HL-60 (cell line): ENCODE results near the gene DUS4L.

Experiments used
- DNase-seq, 2 experiments: peaks; one replicate each; pipeline ENCODE4 v3.0.0-alpha.2; 2010 to 2020; ENCODE audit warnings: low read depth in 1 of 2, low spot score in 1 of 2
- H3K27ac ChIP-seq: fragments of 250-450 bp; sonication (Bioruptor Pico); replicated peaks from 2 replicates; pipeline ENCODE4 v1.5.1; 2020; ENCODE audit warnings: mild to moderate bottlenecking, moderate library complexity
- H3K27me3 ChIP-seq: fragments of 250-450 bp; sonication (Bioruptor Pico); 2 replicates; pipeline ENCODE4 v1.5.1; 2021; ENCODE audit warnings: mild to moderate bottlenecking, moderate library complexity; ENCODE audit not compliant: insufficient read depth, poor library complexity, severe bottlenecking
- H3K4me3 ChIP-seq: replicated peaks from 2 replicates; pipeline ENCODE4 v1.5.1; 2011; ENCODE audit warnings: mild to moderate bottlenecking, control low read depth, low read length; ENCODE audit not compliant: insufficient read depth
- GABPA ChIP-seq: IDR thresholded peaks from 2 replicates; pipeline ENCODE4 v1.6.1; 2012; ENCODE audit warnings: low read depth
- POLR2AphosphoS5 ChIP-seq: IDR thresholded peaks from 2 replicates; pipeline ENCODE4 v1.6.1; 2012; ENCODE audit warnings: low read depth
- SPI1 ChIP-seq: IDR thresholded peaks from 2 replicates; pipeline ENCODE4 v1.6.1; 2012; ENCODE audit warnings: low read depth, mild to moderate bottlenecking, borderline replicate concordance
- TF ChIP-seq, protein P1 (sequence below): IDR thresholded peaks from 2 replicates; pipeline ENCODE4 v1.6.1; 2012; ENCODE audit warnings: low read depth; ENCODE audit not compliant: insufficient replicate concordance
- TF ChIP-seq, protein P2 (sequence below): IDR thresholded peaks from one replicate; pipeline ENCODE4 v1.5.1; 2011; ENCODE audit warnings: low read length, control low read depth, inconsistent platforms; ENCODE audit not compliant: insufficient read depth

DUS4L gene

DNA sequence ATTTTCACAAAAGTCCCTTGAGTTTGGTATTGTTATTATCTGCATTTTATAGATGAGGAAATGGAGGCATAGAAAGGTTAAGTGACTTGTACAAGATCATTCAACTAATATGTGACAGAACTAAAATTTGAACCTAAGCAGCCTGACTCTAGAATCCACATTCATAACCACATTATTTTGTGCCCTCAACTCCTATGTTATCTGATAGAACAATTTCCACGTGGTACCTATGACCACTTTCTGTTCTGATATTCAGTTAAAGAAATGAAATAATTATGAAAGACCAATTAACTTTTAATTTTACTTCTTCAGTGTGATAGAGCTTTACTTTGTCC, 33.8 kb downstream of the DUS4L start:
- DNase-seq, result no peak
- Histone ChIP-seq H3K4me3 (no peak overlapping the region), H3K27ac (no peak overlapping the region), H3K27me3 (no peaks in the 10 kb centered on the region)
- TF ChIP-seq, protein P1, sequence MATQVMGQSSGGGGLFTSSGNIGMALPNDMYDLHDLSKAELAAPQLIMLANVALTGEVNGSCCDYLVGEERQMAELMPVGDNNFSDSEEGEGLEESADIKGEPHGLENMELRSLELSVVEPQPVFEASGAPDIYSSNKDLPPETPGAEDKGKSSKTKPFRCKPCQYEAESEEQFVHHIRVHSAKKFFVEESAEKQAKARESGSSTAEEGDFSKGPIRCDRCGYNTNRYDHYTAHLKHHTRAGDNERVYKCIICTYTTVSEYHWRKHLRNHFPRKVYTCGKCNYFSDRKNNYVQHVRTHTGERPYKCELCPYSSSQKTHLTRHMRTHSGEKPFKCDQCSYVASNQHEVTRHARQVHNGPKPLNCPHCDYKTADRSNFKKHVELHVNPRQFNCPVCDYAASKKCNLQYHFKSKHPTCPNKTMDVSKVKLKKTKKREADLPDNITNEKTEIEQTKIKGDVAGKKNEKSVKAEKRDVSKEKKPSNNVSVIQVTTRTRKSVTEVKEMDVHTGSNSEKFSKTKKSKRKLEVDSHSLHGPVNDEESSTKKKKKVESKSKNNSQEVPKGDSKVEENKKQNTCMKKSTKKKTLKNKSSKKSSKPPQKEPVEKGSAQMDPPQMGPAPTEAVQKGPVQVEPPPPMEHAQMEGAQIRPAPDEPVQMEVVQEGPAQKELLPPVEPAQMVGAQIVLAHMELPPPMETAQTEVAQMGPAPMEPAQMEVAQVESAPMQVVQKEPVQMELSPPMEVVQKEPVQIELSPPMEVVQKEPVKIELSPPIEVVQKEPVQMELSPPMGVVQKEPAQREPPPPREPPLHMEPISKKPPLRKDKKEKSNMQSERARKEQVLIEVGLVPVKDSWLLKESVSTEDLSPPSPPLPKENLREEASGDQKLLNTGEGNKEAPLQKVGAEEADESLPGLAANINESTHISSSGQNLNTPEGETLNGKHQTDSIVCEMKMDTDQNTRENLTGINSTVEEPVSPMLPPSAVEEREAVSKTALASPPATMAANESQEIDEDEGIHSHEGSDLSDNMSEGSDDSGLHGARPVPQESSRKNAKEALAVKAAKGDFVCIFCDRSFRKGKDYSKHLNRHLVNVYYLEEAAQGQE, result no peak
- no peak for TF ChIP-seq SPI1

GRCh38 chr7:107597953-107598352, 34.2 kb downstream of the DUS4L start:
- TF ChIP-seq, protein P2, sequence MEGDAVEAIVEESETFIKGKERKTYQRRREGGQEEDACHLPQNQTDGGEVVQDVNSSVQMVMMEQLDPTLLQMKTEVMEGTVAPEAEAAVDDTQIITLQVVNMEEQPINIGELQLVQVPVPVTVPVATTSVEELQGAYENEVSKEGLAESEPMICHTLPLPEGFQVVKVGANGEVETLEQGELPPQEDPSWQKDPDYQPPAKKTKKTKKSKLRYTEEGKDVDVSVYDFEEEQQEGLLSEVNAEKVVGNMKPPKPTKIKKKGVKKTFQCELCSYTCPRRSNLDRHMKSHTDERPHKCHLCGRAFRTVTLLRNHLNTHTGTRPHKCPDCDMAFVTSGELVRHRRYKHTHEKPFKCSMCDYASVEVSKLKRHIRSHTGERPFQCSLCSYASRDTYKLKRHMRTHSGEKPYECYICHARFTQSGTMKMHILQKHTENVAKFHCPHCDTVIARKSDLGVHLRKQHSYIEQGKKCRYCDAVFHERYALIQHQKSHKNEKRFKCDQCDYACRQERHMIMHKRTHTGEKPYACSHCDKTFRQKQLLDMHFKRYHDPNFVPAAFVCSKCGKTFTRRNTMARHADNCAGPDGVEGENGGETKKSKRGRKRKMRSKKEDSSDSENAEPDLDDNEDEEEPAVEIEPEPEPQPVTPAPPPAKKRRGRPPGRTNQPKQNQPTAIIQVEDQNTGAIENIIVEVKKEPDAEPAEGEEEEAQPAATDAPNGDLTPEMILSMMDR, result no peak
- no peak for TF ChIP-seq SPI1
- TF ChIP-seq, protein P1, result no peak
- no peak for TF ChIP-seq GABPA
- TF ChIP-seq POLR2AphosphoS5, result no peak
- Histone ChIP-seq H3K27ac (no peak overlapping the region), H3K4me3 (no peak overlapping the region), H3K27me3 (no peaks in the 10 kb centered on the region)
- DNase-seq, result no peak

GRCh38 chr7:107599262-107599661, 35.5 kb downstream of the DUS4L start:
- Histone ChIP-seq H3K27me3 (no peaks in the 10 kb centered on the region), H3K27ac (no peak overlapping the region), H3K4me3 (no peak overlapping the region)
- no peak for DNase-seq
- TF ChIP-seq, protein P2, result no peak
- TF ChIP-seq POLR2AphosphoS5, result no peak
- no peak for TF ChIP-seq GABPA
- no peak for TF ChIP-seq SPI1
- TF ChIP-seq, protein P1, result no peak

GRCh38 chr7:107600816-107601215, 37.0 kb downstream of the DUS4L start:
- Histone ChIP-seq H3K4me3 (no peak overlapping the region), H3K27ac (no peak overlapping the region), H3K27me3 (no peaks in the 10 kb centered on the region)
- no peak for DNase-seq
- no peak for TF ChIP-seq GABPA
- TF ChIP-seq, protein P1, result no peak
- TF ChIP-seq, protein P2, result no peak
- TF ChIP-seq POLR2AphosphoS5, result no peak
- no peak for TF ChIP-seq SPI1
